Measurements from ENCODE around the gene HPS6.

The HPS6 gene

DNA sequence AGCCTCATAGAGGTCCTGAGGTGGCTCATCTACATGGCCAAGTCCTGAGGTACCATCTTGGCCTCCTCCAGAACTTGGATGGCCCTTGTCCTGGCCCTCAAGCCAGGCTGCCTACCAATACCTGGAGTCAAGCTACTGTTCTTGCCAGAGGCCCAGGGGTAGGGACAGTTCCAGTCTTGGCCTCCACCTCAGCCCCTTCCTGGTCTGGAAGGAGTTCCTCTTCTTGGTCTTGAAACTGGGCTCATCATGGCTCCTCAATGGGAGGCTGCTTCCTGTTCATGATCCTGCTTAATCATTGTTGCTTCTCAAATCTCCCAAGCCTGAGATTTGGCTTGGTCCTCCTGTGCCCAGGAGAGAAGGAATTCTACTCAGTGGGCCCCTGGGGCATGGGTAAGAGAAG, 3.9 kb downstream of the HPS6 start:
- no peak for DNase-seq

DNA sequence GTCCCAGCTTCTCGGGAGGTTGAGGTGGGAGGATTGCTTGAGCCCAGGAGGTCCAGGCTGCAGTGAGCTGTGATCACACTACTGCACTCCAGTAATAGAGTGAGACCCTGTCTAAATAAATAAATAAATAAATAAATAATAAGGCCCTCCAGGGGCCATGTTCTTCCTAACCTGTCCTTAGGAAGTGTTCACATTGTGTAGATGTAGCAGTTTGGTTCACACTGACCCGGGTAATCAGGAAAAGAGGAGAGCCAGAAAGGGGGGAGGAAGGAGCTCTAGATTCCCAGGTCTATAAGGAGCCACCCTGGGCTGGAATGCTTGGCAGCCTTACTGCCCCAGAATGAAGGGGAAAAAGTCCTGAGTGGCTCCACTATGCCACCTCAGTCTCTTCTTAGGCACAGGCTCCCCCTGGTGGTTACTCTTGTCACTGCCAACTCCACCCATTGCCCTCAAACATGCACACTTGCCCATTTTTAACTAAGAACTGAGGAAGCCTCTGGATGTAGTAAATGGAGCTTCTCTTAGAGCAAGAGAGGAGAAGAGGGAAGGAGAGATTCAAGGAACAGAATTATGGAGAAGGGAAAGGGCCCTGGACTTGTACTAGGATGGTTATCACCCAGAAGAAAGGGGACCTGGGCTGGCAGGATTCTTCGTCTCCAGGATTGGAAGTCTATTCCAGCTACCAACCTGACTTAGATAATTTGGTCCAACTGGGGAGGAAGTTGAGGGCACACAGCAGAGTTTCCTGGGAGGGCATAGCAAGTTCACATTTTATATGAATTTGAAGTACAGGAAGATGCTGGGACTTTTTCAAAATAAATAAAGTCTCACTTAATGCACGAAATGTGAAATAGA, 7.8 kb downstream of the HPS6 start:
- peak; percentile 60 for DNase-seq

DNA sequence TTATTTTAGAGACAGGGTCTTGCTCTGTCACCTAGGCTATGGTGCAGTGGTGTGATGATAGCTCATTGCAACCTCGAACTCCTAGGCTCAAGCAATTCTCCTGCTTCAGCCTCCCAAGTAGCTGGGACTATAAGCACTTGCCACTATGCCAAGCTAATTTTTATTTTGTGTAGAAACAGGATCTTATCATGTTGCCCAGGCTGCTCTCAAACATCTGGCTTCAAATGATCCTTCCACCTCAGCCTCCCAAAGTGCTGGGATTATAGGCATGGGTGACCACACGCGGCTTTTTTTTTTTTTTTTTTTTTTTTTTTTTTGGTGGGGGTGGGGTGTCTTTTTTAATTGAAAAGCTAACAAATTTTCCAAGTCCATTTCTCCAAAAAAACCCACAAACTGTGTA, 18.4 kb downstream of the HPS6 start:
- DNase-seq: no peak

DNA sequence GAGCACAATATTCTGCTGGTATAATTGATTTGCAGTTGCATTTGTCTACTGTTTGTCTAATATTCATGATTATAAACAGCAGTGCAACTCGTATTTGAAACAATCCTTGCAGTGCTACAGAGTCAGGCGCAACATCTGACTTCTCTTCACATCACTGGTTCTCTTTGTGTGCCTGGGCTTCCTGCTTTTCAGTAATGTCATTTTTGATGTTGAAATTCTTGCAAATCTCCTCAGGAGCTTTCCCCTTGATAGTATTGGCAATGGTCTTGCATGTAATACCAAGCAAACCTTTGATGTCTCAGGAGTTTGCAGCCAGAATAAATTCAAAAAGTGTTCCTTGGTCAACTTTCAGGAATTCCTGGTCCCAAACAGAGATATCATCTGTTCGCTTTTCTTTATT, 20.2 kb downstream of the HPS6 start:
- no peak for DNase-seq

DNA sequence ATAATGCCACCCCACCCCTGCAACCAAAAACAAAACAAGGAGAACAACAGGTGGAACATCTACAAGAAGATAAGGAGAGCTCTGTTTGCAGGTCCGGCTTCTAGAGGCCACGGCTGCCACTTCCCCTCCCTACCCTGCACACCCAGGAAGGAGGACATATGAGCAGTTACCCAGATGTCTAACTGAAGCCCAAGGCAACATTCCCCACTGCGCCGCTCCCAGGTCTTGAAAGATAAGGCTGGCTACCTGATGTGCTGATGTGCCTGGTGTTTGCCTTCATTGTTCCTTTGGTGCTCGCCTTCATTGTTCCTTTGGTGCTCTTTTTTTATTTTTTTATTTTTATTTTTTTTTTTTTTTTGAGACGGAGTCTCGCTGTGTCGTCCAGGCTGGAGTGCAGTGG, 21.0 kb downstream of the HPS6 start:
- DNase-seq: no peak

DNA sequence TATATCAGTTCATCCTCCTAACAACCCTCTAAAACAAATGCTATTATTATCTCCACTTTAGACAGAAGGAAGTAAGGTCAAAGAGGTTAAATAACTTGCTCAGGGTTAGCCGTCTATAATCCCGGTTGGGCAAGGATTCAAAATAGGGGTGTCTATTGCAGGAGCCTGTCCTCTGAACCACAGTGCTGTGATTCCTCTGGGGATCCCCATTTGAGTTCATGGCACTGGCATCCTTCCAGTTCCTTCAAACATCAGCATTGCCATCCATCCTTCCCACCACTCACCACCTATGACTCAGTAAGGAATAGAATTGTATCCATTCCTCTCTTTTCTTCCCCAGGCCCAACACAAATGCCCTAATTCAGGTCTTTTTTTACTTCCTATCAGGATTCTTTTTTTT, 25.6 kb downstream of the HPS6 start:
- no peak for DNase-seq

DNA sequence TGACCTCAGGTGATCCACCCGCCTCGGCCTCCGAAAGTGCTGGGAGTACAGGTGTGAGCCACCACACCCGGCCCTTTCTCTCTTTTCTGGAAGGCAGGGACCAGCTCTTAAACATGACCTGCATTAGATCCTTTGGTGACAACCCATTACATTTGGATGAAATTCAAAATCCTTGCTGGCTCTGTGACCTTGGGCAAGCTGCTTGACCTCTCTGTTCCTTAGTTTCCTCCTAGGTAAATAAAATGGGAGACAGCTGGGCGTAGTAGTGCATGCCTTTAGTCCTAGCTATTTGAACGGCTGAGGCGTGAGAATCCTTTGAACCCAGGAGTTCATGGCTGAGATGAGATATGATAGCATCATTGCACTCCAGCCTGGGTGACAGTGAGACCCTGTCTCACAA, 31.3 kb downstream of the HPS6 start:
- no peak for DNase-seq

DNA sequence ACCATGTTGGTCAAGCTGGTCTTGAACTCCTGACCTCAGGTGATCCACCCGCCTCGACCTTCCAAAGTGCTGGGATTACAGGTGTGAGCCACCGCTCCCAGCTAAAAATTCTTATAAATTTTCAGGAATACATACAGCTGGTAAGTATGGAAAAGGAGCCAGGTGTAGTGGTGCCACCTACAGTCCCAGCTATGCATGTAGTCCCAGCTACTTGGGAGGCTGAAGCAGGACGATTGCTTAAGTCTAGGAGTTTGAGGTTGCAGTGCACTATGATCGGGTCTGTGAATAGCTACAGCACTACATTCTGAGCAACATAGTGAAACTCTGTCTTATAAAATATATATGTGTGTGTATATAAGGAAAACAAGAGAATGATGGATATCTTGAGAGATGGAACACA, 36.0 kb downstream of the HPS6 start:
- no peak for DNase-seq

DNA sequence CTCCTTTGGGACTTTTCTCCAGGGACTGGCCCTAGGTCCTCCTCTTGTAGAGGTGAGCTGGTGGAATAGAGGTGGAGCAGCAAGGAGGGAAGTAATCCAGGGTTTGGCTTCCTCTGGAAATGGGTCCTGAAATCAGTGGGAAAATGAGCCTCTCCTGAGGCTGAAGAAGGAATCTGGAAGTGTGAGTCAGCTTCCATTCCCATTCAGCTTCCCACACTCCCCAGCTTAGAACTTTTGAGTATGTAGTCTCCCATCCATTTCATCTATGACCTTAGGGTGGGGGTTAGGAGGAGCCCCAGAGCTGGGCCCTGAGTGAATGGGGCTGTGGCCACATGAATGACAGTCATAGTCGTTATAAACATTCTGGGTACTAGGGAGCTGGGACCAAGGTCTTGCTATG, 37.3 kb downstream of the HPS6 start:
- no peak for DNase-seq

DNA sequence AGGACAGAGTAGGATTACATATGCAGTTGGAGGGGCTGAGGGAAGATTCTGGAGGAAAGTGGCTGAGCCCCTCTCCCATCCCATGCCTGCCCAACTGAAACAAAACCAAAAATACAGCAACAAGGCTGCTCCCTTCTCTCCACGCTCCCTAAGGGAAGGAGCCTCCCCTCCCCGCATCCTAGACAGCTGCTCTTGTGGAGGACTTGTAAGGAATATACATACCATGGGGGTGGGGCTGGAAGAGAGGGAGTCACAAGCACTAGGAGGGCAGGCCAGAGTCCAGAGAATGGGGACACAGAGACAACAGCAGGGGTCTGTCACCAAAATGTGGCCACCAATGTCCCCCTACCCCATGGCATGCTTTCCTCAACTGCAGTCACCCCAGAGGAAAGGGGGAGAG, 41.8 kb downstream of the HPS6 start:
- no peak for DNase-seq

DNA sequence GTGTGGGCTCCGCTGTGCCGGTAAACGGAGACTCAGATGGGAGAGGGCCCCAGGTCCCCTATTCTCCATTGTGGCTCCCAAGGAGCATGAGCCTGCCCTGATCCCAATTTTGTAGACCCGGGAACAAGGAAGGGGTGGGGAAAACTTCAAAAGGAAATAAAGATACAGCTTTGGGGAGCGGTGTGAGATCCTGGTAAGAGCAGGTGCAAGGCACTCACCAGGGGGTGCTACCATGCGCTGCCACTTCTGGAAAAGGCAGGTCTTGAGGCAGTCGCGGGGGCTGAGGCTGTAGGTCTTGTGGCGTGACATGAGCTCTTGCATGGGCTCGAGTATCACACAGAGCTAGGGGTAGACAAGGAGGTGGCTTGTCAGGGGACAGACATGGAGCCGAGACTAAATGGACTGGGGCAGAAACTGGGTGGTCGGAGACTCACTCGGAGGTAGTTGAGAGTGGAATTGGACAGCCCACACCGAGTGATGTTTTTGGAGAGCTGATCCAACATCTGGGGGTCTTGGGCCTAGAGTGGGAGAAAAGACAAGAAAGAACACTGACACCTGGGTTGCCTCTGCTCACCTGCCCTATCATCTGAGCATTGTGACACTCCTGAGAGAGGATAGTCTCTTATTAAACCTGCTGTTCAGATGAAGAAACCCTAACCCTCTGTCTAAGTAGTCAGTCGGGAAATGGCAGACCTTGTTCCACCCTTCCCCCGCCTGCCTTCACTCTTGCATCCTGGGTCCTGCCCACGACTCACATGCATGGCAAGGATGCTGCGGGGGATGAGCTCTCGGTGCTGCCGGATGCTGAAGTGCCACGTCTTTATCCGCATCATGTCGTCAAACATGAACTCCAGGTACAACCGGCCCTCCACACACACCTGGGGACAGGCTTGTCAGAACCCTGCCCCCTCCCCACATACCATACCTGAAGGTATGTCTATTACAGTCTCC, 44.3 kb downstream of the HPS6 start:
- no peak for DNase-seq

DNA sequence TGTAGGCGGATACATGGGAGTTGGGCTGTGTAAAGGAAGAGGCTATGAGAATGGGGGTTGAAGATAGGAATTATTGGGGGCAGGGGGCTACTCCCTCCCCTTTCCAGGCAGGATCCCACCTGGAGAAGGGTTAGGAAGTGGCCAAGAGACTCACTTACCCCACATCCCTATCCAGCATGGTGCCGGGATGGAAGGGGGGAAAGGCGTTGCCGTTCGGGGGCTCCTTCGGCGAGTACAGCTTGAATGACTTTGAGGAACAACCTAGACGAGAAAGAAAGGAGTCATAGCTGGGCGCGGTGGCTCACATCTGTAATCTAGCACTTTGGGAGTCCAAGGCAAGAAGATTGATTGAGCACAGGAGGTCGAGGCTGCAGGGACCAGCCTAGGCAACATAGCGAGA, 46.1 kb downstream of the HPS6 start:
- no peak for DNase-seq

DNA sequence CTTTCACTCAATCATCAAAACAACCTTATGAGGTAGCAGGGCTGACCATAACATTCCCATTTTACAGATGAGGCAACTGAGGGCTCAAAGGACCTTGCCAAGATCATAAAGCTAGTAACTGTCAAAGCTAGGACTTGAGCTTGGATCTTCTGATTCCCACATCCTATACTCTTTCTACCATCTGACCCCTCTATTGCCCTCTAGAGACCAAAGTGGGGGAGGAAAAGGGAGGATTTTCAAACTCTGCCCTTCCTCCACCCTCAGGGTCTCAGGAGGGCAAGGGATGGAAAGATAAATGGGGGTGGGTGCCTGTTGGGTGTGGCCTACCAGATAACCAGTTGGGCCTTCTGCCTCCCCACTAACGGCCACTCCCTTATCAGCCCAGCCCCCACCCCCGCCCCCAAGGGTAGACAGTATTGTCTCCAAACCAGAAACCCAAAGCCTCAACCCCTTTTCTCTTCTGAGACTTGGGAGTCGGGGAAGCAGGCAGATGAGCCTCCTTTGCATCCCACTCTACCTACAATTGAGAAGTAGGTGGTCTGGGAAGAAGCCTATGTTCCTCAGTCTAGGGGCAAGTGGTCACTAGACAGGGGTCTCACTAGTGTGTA, 47.2 kb downstream of the HPS6 start:
- DNase-seq: no peak

DNA sequence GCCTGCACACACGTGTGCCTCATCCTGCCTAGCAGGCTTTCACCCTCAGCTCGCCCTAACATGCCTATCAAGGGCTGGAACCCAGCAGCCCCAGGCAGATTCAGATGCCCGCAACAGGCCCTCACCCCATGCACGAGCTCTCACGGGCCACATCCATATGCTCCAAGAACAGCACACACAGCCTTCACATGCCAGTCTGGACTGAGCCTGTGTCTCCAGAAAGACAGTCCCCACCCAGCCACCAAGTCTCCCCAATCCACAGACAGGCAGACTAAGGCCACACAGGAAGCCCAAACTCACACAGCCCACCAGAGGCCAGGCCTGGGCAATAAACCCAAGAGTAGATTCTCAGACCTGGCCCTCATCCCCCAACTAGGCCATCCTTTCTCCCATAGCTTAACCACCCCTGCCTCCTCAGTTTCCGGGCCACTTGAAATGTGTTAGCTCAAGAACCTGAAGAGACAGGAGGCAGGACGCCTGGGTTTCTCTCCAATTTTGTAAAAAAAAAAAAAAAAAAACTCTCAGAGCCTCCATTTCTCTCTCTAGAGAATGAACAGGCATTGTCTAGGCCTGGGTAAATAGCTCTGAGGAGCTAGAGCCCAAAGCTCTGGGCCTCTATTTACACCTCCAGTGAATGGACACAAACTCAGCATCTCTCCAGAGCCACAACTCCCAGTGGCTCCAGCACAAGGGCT, 48.3 kb downstream of the HPS6 start:
- DNase-seq: no peak

DNA sequence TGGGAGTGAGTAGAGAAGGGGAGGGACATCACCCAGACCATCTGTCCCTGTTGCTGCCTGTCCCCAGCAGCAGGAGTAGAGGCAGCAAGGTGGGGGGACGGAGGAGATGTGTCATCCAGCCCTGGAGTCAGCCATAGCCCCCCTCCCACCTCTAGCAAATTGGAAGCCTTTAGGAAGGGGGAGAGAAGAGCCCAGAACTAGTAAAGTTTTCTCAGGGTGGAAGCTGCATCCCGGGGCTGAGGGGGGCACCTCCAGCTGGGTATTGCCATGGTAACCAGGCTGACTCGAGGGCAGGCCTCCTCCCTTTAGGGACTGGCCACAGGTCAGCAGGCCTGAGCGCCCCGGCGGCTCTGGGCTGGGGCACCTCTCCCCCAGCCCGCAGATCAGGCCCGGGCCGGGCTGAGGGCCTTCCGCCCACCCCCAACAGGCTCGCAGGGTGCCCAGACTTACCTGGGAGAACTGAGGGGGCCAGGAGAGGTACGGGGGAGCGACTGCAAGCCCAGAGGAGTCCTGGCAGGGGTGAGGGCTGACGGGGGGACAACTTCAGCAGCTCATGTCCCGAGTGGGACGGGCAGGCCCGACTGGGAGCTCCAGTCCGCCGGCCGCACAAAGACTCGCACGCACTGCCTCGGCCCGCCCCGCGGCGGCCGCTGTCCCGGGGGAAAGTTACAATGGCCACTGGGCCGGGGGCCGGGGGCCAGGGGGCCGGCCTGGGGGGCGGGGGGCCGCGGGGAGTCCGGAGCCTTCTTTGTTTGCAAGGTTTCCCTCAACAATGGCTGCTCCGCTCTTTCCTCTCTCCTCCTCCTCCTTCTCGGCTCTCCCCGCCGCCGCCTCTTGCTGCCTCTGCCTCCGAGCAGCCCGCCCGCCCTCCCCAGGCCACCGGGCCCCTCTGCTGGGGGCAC, 49.1 kb downstream of the HPS6 start:
- no peak for DNase-seq

DNA sequence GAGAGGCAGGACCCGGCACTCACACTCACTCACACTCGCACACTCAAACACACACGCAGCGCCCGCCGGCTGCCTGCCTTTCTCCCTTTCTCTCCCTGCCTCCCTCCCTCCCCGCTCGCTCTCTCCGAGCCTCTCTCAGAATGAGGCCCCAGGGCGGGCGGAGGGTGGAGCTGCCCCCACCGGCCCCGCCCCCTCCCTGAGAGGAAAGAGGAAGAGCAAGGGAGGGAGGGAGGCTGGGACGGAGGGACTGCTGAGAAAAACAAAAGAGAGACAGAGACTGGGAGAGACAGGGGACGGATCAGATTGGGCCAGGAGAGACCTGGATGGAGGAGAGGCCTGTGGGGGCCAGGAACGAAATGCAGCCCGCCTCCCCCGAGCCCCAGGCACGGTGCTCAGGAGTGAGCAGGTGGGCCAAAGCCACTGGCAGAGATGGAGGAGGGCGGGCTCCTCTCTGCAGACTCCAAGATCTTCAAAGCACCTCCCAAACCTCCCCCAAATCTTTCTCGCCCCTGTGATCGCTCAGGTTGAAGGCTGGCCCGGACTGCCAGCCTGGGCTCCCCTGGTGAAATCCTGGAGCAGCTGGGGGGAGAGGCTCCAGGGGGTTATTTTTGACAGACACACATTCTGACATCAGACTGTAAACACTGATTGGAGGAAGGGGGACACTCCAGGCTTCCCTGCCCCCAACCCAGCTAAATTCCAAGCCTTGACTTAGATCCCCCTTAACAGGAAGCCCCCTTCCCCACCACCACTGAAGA, 49.9 kb downstream of the HPS6 start:
- peak; percentile 66 for DNase-seq

DNA sequence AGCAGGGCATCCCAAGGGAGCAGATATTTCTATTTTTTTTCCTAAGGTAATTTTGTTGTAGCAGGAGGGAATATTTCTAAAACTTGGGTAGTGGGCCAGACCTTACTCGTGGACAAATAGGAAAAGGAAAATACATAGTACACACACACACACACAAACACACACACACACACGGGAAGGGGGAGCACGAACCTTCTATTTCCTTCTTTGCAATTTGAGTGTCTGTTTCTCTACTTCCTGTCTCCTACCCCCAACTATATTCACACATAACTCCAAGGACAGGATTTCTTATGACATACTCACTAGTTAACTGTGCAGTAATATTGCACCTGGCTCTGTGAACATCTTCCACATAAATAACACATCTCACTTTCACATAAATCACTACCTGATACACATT, 50.6 kb downstream of the HPS6 start:
- no peak for DNase-seq

DNA sequence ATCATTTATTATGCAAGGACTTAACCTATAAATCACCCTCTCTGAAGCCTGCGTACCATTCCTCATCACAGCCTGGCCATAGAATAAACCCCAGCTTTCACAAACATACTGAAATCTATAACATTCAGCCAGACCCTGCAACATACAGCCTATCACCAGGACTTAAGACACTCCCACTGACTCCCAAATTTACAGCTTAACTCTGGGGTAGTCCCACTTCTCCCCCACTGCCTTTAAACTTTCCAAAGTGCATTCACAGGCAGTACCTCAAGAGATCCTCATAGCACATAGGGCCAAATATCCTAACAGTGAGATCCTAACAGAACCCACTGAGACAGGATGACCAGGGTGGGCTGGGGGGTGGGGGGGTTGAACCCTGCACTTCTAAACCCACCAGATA, 51.5 kb downstream of the HPS6 start:
- no peak for DNase-seq
